Stomach smooth muscle (tissue), 2 donors: ENCODE results near the gene RAB25.
A peak's percentile ranks its signal among the peaks of the same experiment; 100 is the strongest.
"Not testable (repeated sequence)": the region's sequence is repeated elsewhere in the genome, so short reads cannot be mapped to it uniquely, and the experiment has no call there.

Experiments
- H3K27ac ChIP-seq: one replicate; pipeline ENCODE4 v1.7.0; 2013; ENCODE audit warnings: mild to moderate bottlenecking, low read length, inconsistent platforms
- H3K27me3 ChIP-seq, 2 donors: one replicate each; pipeline ENCODE4 v1.7.0; 2013; ENCODE audit warnings: low read length in 2 of 2; ENCODE audit not compliant: insufficient read depth in 2 of 2, control insufficient read depth in 1 of 2
- H3K36me3 ChIP-seq, 2 donors: one replicate each; pipeline ENCODE4 v1.7.0; 2013; ENCODE audit warnings: low read length in 2 of 2; ENCODE audit not compliant: control insufficient read depth in 2 of 2, insufficient read depth in 2 of 2
- H3K4me1 ChIP-seq: one replicate; pipeline ENCODE4 v1.7.0; 2013; ENCODE audit warnings: low read length; ENCODE audit not compliant: control insufficient read depth, insufficient read depth
- H3K4me3 ChIP-seq, 2 donors: one replicate each; pipeline ENCODE4 v1.7.0; 2013; ENCODE audit warnings: low read length in 2 of 2
- H3K9ac ChIP-seq, 2 donors: one replicate each; pipeline ENCODE4 v1.7.0; 2013; ENCODE audit warnings: low read length in 2 of 2, mild to moderate bottlenecking in 1 of 2
- H3K9me3 ChIP-seq, 2 donors: one replicate each; pipeline ENCODE4 v1.7.0; 2013; ENCODE audit warnings: low read length in 2 of 2; ENCODE audit not compliant: control insufficient read depth in 2 of 2
- donor health status: healthy.
- donor health status: Pancreatic carcinoma.

Gene RAB25

DNA sequence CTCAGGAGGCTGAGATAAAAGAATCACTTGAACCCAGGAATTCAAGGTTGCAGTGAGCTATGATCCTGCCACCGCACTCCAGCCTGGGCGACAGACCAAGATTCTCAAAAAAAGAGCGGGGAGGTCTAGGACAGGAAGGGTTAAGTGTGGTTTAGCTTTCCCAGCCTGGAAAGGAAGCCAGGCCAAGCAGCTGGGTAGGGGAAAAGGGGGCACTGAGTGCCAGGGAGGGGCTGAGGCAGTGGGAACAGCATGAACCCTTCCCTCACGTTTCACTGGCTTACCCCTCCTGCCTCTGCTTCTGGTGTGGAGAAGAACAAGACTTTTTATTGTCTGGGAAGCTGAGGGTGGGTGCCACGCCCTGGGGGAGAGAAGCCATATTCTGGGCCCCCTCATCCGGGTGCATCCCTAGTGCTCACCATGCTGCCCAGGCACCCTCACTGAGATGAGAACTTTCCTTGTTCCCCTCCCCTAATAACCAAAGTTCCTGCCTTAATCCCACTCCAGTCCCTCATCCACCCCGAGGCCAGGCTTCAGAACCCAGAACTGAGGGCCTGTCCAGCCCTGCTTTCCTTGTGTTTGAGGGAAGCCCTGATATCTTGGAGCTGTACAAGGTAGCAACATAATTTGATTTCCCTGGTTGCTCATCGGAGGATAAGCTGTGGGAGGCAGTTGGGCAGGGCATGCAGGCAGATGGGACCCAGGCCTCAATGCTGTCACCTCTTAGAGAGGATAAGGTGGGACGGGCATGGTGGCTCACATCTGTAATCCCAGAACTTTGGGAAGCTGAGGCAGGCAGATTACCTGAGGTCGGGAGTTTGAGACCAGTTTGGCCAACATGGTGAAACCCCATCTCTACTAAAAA is 51.5 kb downstream of the RAB25 start:
- peaks cover 32% of the 10 kb centered on the region for H3K4me1 ChIP-seq
- no peaks in the 10 kb centered on the region for H3K36me3 ChIP-seq
- H3K27me3 ChIP-seq = no peaks in the 10 kb centered on the region
- H3K27ac ChIP-seq = peak overlapping the region; percentile 99
- peak overlapping the region; percentile 13 to 37 for H3K9ac ChIP-seq
- H3K4me3 ChIP-seq = peak overlapping the region in 1 of 2 donors; percentile 15
- H3K9me3 ChIP-seq = no peaks in the 10 kb centered on the region

GRCh38 chr1:156113282-156113950 is 52.5 kb downstream of the RAB25 start:
- Histone ChIP-seq H3K27me3 (no peaks in the 10 kb centered on the region), H3K4me1 (peaks cover 39% of the 10 kb centered on the region), H3K36me3 (no peaks in the 10 kb centered on the region), H3K27ac (peak overlapping the region; percentile 99), H3K9ac (peak overlapping the region in 1 of 2 donors; percentile 97), H3K4me3 (peak overlapping the region in 1 of 2 donors; percentile 100), H3K9me3 (no peaks in the 10 kb centered on the region)

DNA sequence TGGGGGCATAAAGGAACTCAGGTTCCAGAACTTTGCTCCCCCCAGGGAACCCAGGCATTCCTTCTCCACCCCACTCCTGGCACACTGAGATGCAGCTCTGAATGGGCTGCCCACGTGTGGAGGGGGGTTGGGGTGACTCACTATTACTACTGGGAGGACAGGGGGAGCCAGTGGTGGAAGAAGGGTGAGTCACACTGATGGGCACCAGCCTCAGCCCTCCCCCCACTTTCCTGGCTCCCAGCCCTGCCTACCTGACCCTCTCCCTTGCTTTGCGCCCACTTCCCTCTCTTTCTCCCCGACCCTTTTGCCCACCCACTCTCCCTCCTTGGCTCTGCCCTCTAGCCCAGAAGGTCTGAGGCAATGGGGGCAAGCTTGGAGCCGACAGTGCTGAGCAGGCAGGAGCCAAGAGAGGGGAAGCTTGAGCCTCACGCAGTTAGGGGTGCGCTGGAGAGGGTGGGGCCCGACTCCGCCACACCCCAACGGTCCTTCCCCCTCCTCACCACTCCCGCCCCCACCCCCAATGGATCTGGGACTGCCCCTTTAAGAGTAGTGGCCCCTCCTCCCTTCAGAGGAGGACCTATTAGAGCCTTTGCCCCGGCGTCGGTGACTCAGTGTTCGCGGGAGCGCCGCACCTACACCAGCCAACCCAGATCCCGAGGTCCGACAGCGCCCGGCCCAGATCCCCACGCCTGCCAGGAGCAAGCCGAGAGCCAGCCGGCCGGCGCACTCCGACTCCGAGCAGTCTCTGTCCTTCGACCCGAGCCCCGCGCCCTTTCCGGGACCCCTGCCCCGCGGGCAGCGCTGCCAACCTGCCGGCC is 53.4 kb downstream of the RAB25 start, which contains the start of gene LMNA:
LMNA (plus strand) TSS at position 611 of the 818 bp plus-strand sequence. CDS start 208 bp downstream, outside the sequence.
- H3K9me3 ChIP-seq = no peaks in the 10 kb centered on the region
- H3K9ac ChIP-seq = peak within 1 kb of the TSS; percentile 97 to 99
- peak within 1 kb of the TSS; percentile 99 to 100 for H3K4me3 ChIP-seq
- no peaks in the 10 kb centered on the region for H3K27me3 ChIP-seq
- H3K27ac ChIP-seq = peak within 1 kb of the TSS; percentile 99
- no peaks in the 10 kb centered on the region for H3K36me3 ChIP-seq
- peaks cover 46% of the 10 kb centered on the region for H3K4me1 ChIP-seq

- no peaks in the 10 kb centered on the region for H3K27me3 ChIP-seq
- peaks cover 53% of the 10 kb centered on the region for H3K4me1 ChIP-seq
- H3K27ac ChIP-seq = peak overlapping the region; percentile 99
- no peaks in the 10 kb centered on the region for H3K9me3 ChIP-seq
- peak overlapping the region; percentile 97 to 99 for H3K9ac ChIP-seq
- H3K4me3 ChIP-seq = peak overlapping the region; percentile 99 to 100
- peaks cover 0 to 4% of the 10 kb centered on the region in 2 donors for H3K36me3 ChIP-seq
Observed at GRCh38 chr1:156114919-156115513, 54.1 kb downstream of the RAB25 start.

- Histone ChIP-seq H3K9me3 (no peaks in the 10 kb centered on the region), H3K27me3 (no peaks in the 10 kb centered on the region), H3K9ac (peak overlapping the region; percentile 97 to 99), H3K4me3 (peak overlapping the region; percentile 99 to 100), H3K4me1 (peaks cover 61% of the 10 kb centered on the region), H3K27ac (peak overlapping the region; percentile 99), H3K36me3 (peaks cover 0 to 5% of the 10 kb centered on the region in 2 donors)
Observed at GRCh38 chr1:156115514-156116374, 54.8 kb downstream of the RAB25 start.

DNA sequence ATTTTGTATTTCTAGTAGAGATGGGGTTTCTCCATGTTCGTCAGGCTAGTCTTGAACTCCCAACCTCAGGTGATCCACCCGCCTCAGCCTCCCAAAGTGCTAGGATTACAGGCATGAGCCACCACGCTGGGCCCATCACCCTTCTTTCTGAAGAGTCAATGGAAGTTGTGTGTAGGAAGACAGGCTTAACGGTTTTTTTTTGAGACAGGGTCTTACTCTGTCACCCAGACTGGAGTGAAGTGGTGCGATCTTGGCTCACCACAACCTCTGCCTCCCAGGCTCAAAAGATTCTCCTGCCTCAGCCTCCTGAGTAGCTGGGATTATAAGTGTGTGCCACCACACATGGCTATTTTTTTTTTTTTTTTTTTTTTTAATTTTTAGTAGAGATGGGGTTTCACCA is 55.8 kb downstream of the RAB25 start:
- H3K9me3 ChIP-seq, H3K36me3 ChIP-seq, H3K27me3 ChIP-seq: not testable (repeated sequence)
- Histone ChIP-seq H3K9ac (peak overlapping the region; percentile 97 to 99), H3K4me1 (peaks cover 66% of the 10 kb centered on the region), H3K4me3 (peak overlapping the region; percentile 99 to 100), H3K27ac (peak overlapping the region; percentile 99)

DNA sequence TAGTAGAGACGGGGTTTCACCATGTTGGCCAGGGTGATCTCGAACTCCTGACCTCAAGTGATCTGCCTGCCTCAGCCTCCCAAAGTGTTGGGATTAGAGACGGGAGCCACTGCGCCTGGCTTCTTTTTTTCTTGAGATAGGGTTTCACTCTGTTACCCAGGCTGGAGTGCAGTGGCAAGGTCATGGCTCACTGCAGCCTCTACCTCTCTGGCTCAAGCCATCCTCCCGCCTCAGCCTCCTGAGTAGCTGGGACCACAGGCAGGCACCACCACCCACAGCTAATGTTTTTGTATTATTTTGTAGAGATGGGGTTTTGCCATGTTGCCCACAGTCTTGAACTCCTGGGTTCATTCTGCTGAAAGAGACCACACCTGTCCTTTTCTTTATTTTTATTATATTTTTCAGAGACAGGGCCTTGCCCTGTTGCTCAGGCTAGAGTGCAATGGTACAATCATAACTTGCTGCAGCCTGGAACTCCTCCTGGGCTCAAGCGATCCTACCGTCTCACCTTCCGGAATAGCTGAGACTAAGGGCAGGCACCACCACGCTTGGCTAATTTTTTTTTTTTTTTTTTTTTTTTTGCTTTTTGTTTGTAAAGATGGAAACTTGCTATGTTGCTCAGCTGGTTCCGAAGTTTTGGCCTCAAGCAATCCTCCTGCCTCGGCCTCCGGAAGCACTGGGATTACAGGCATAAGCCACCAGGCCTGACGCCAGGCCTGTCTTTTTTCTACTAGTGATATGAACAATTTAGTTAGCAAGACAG is 56.6 kb downstream of the RAB25 start:
- peak overlapping the region; percentile 89 to 100 for H3K4me3 ChIP-seq
- peaks cover 68% of the 10 kb centered on the region for H3K4me1 ChIP-seq

DNA sequence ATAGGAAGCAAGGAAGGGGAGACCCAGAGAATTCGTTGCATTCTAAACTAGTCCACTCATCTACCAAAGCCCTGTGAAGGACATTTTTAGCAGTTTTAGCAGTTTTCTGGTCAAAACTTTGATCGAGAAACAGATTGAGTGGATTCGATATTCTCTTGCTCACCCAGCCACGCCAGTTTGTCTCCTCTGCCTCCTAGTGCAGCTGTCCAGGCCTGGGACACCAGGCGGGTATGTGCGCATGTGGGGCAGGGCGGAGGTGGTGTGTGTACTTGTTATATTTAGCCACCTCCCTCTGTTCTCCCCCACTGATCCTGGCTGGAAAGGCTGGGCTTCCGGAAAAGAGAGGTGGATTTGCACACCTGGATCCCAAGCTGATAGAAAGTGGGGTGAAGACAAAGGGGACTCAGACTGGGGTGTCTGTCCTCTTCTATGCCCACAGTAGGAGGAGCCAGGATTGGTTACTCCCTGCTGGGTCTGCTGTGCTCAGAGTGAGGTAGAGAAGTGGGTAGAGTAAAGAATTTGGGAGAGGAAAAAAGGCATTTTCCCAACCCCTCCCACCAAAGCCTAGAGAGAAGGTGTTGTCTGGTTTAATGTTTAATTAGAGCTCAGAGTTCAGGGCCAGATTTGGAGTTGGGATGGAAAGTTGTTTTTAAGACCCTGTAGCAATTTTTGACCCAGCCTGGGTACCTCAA is 57.4 kb downstream of the RAB25 start:
- Histone ChIP-seq H3K4me3 (peak overlapping the region; percentile 89 to 100), H3K27me3 (no peaks in the 10 kb centered on the region), H3K36me3 (peaks cover 0 to 5% of the 10 kb centered on the region in 2 donors), H3K9me3 (no peaks in the 10 kb centered on the region), H3K9ac (peak overlapping the region; percentile 61 to 73), H3K27ac (peak overlapping the region; percentile 80), H3K4me1 (peaks cover 70% of the 10 kb centered on the region)

More for the DNA sequence above, 56.6 kb downstream of the RAB25 start:
- Histone ChIP-seq H3K27ac (peak overlapping the region; percentile 80), H3K36me3 (peaks cover 0 to 5% of the 10 kb centered on the region in 2 donors), H3K27me3 (no peaks in the 10 kb centered on the region), H3K9ac (peak overlapping the region; percentile 61 to 73), H3K9me3 (no peaks in the 10 kb centered on the region)
